ENCODE measurements around the gene HLA-DMB. TPM values are rescaled to one million over a fixed set of nuclear protein-coding genes. Genes with fewer than 3 reads are reported as not detected.
A peak's percentile ranks its signal among the peaks of the same experiment; 100 is the strongest.

Gene HLA-DMB
- 2.6 TPM for total RNA-seq

- DNase-seq (ENCODE audit: low spot score) (no peak), ATAC-seq (peak; percentile 97)
Observed at GRCh38 chr6:32940656-32941213, at the start of gene HLA-DMB. HLA-DMB (minus strand) TSS chr6:32941028; CDS start chr6:32940807, 221 bp downstream.

- DNase-seq (ENCODE audit: low spot score) (no peak), ATAC-seq (no peak)
Observed at GRCh38 chr6:32989368-32989767, 48.5 kb upstream of the HLA-DMB start.

- DNase-seq (ENCODE audit: low spot score), result peak; percentile 90
- peak; percentile 94 for ATAC-seq
Observed at GRCh38 chr6:32984622-32985389, 44.0 kb upstream of the HLA-DMB start.

GRCh38 chr6:32983964-32984621 is 43.3 kb upstream of the HLA-DMB start:
- peak; percentile 3 for ATAC-seq
- no peak for DNase-seq (ENCODE audit: low spot score)

- DNase-seq (ENCODE audit: low spot score) (no peak), ATAC-seq (peak; percentile 7)
Observed at GRCh38 chr6:32983493-32983848, 42.6 kb upstream of the HLA-DMB start.

GRCh38 chr6:32982702-32983492 is 42.1 kb upstream of the HLA-DMB start:
- DNase-seq (ENCODE audit: low spot score) (no peak), ATAC-seq (no peak)

GRCh38 chr6:32982084-32982701 is 41.4 kb upstream of the HLA-DMB start:
- DNase-seq (ENCODE audit: low spot score), result no peak
- no peak for ATAC-seq

GRCh38 chr6:32980488-32981038 is 39.7 kb upstream of the HLA-DMB start:
- DNase-seq (ENCODE audit: low spot score) (no peak), ATAC-seq (no peak)

- no peak for ATAC-seq
- DNase-seq (ENCODE audit: low spot score), result no peak
Observed at GRCh38 chr6:32979720-32980487, 39.1 kb upstream of the HLA-DMB start.

GRCh38 chr6:32977953-32978324 is 37.1 kb upstream of the HLA-DMB start:
- DNase-seq (ENCODE audit: low spot score) (no peak), ATAC-seq (peak; percentile 22)

GRCh38 chr6:32977272-32977952 is 36.6 kb upstream of the HLA-DMB start:
- ATAC-seq, result no peak
- DNase-seq (ENCODE audit: low spot score), result no peak

- ATAC-seq (no peak), DNase-seq (ENCODE audit: low spot score) (no peak)
Observed at GRCh38 chr6:32976334-32977069, 35.7 kb upstream of the HLA-DMB start.

- DNase-seq (ENCODE audit: low spot score), result no peak
- ATAC-seq, result no peak
Observed at GRCh38 chr6:32975886-32976285, 35.1 kb upstream of the HLA-DMB start.

GRCh38 chr6:32974541-32975308 is 33.9 kb upstream of the HLA-DMB start:
- ATAC-seq, result no peak
- no peak for DNase-seq (ENCODE audit: low spot score)

- no peak for DNase-seq (ENCODE audit: low spot score)
- no peak for ATAC-seq
Observed at GRCh38 chr6:32974016-32974333, 33.1 kb upstream of the HLA-DMB start.

GRCh38 chr6:32973144-32974015 is 32.6 kb upstream of the HLA-DMB start:
- ATAC-seq, result no peak
- DNase-seq (ENCODE audit: low spot score), result no peak

Data from left lobe of liver (tissue), 2 donors.